ENCODE data around the gene PLXNB3.
"Not testable (repeated sequence)": the region's sequence is repeated elsewhere in the genome, so short reads cannot be mapped to it uniquely, and the experiment has no call there.

Gene PLXNB3

GRCh38 chrX:153727123-153727931 is 36.7 kb upstream of the PLXNB3 start:
- Histone ChIP-seq H3K4me1 (peaks cover 19% of the 10 kb centered on the region), H3K4me3 (ENCODE audit: low read depth, low read length) (peak overlapping the region; percentile 31), H3K9me3 (no peaks in the 10 kb centered on the region; the same call in 1 of the 2 replicates), H3K27me3 (no peaks in the 10 kb centered on the region), H3K36me3 (no peaks in the 10 kb centered on the region)
- no peak for DNase-seq
- no peak for TF ChIP-seq CTCF (IDR thresholded peaks at IDR 0.05; ENCODE audit: low read depth, low read length)

GRCh38 chrX:153728095-153728494 is 36.0 kb upstream of the PLXNB3 start:
- peaks cover 19% of the 10 kb centered on the region for H3K4me1 ChIP-seq
- no peak overlapping the region for H3K4me3 ChIP-seq (ENCODE audit: low read depth, low read length)
- DNase-seq: no peak
- H3K9me3 ChIP-seq: no peaks in the 10 kb centered on the region; the same call in 1 of the 2 replicates
- 0 out of 2 replicates have a peak, but pooled peaks have one; percentile 2 for TF ChIP-seq CTCF (IDR thresholded peaks at IDR 0.05; ENCODE audit: low read depth, low read length)
- no peaks in the 10 kb centered on the region for H3K27me3 ChIP-seq
- no peaks in the 10 kb centered on the region for H3K36me3 ChIP-seq

- H3K4me1 ChIP-seq: peaks cover 19% of the 10 kb centered on the region
- H3K27me3 ChIP-seq: no peaks in the 10 kb centered on the region
- TF ChIP-seq CTCF (IDR thresholded peaks at IDR 0.05; ENCODE audit: low read depth, low read length): no peak
- H3K9me3 ChIP-seq: no peaks in the 10 kb centered on the region
- no peaks in the 10 kb centered on the region for H3K36me3 ChIP-seq
- no peak overlapping the region for H3K4me3 ChIP-seq (ENCODE audit: low read depth, low read length)
- no peak for DNase-seq
Measured at GRCh38 chrX:153728951-153729631, 35.0 kb upstream of the PLXNB3 start.

GRCh38 chrX:153730115-153730514 is 33.9 kb upstream of the PLXNB3 start:
- not testable (repeated sequence) for H3K9me3 ChIP-seq; H3K36me3 ChIP-seq; H3K4me3 ChIP-seq (ENCODE audit: low read depth, low read length); DNase-seq; H3K27me3 ChIP-seq
- H3K4me1 ChIP-seq: peaks cover 17% of the 10 kb centered on the region

- peaks cover 8% of the 10 kb centered on the region for H3K4me1 ChIP-seq
- H3K4me3 ChIP-seq (ENCODE audit: low read depth, low read length): no peak overlapping the region
- no peak for DNase-seq
- H3K36me3 ChIP-seq: no peaks in the 10 kb centered on the region
- TF ChIP-seq CTCF (IDR thresholded peaks at IDR 0.05; ENCODE audit: low read depth, low read length): no peak
- no peaks in the 10 kb centered on the region for H3K27me3 ChIP-seq
- no peaks in the 10 kb centered on the region for H3K9me3 ChIP-seq
Measured at GRCh38 chrX:153731117-153731844, 32.8 kb upstream of the PLXNB3 start.

GRCh38 chrX:153731845-153732215 is 32.2 kb upstream of the PLXNB3 start:
- Histone ChIP-seq H3K27me3 (no peaks in the 10 kb centered on the region), H3K36me3 (no peaks in the 10 kb centered on the region), H3K4me3 (ENCODE audit: low read depth, low read length) (no peak overlapping the region), H3K9me3 (no peaks in the 10 kb centered on the region), H3K4me1 (peaks cover 13% of the 10 kb centered on the region)
- no peak for TF ChIP-seq CTCF (IDR thresholded peaks at IDR 0.05; ENCODE audit: low read depth, low read length)
- DNase-seq: no peak

Data from BE2C (cell line).